Stimulated activated CD8-positive, alpha-beta memory T cell treated with anti-CD3 and anti-CD28 coated beads, Interleukin-12 subunit alpha, Interleukin-12 subunit beta, amount 100 ng/mL, for 4 hours (primary cell): ENCODE measurements around the gene EYA4.

Source experiments
- DNase-seq: peaks from one replicate; pipeline ENCODE4 v3.0.0-alpha.2; 2020; ENCODE audit warnings: low read depth

EYA4 gene

DNA sequence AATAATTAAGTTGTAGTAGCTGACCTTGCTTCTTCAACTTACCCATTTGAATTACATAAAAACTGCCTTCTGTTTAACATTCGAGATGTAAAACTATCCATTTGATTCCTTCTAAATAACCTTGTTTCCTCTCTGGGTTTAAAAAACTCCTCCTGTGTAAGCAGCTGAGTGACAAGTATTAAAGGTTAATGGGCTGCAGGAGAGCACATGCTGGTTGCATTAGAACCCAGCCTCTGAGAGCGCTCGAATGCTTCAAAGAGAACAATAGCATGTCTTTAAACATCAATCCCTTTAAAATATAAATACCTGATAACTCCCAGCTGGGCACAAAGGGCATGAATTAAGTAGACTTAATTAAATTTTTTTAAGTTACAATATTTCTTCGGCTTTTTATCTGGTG lies 215.8 kb downstream of the EYA4 start:
- no peak for DNase-seq

DNA sequence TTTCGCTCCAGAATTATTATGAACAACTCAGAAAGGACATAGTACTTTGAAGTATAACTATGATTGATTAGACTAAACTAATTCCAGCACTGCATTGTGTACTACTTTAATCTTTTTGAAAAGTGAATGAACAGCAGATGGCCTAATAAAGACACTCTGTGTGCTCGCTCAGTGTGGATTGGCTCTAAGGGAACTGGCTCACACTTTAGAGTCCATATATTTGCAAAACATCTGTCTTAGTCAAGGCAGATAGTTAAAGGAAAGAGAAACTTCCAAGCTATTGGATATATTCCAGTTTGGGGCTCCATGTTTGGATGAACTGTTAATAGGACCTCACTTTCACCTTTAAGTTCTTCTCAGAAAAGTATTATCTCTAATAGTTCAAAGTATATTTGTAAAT lies 218.9 kb downstream of the EYA4 start:
- DNase-seq, result no peak

DNA sequence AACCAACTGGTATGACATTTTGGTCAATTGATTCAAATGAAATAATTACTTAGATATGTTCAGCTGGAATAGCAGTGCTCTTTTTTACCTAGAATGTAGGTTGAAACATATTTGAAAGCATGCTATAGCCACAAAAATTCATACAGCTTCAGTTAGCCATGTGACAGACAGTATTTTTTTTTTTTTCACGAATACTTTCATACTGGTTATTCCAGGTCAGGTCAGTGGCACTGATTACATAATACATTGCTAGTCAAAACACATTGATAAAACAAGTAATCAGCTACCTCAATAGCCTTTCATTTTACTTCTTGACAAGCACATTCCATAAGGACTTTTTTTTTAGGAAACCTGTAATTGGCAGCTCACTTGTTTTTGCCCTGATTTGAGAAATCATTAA lies 222.6 kb downstream of the EYA4 start:
- DNase-seq, result no peak

DNA sequence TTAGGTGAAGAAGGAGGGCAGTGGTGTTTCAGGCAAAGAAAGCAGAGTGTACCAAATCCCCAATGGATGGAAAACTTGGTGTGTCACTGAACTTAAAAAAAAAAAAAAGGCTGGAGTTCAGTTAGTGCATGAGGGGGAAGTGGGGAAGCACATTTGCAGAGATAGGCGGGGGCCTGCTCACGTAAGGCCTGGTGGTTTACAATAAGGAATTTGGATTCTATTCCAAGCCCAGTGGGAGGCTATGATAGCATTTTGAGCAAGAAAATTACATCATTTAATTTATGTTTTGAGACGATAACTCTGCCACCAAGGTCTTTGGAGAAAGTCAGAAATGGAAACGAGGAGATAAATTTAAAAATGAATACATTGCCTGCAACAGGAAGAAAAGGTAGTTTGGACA lies 225.5 kb downstream of the EYA4 start:
- DNase-seq, result no peak

GRCh38 chr6:133467231-133467981 lies 226.2 kb downstream of the EYA4 start:
- no peak for DNase-seq

- DNase-seq, result no peak
Observed at GRCh38 chr6:133467982-133468380, 226.8 kb downstream of the EYA4 start.

GRCh38 chr6:133468591-133468990 lies 227.4 kb downstream of the EYA4 start:
- DNase-seq, result no peak

- no peak for DNase-seq
Observed at GRCh38 chr6:133474516-133474915, 233.4 kb downstream of the EYA4 start.

GRCh38 chr6:133478673-133479072 lies 237.5 kb downstream of the EYA4 start:
- DNase-seq, result no peak

DNA sequence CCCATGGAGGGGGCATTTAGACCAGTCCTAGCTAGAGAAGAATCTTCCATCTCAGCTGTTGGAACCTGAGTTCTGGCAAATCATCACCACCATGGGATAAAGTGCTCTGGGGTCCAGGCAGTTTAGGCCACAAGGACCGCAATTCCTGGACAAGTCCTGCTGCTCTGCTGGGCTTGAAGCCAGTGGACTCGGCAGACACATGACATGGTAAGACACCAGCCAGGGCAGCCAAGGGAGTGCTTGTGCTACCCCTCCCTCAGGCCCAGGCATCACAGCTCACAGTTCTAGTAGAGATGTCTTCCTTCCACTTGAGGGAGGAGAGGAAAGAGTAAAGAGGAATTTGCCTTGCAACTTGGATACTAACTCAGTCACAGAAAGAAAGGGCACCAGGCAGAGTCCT lies 246.0 kb downstream of the EYA4 start:
- no peak for DNase-seq

GRCh38 chr6:133495205-133495903 lies 254.2 kb downstream of the EYA4 start:
- no peak for DNase-seq

DNA sequence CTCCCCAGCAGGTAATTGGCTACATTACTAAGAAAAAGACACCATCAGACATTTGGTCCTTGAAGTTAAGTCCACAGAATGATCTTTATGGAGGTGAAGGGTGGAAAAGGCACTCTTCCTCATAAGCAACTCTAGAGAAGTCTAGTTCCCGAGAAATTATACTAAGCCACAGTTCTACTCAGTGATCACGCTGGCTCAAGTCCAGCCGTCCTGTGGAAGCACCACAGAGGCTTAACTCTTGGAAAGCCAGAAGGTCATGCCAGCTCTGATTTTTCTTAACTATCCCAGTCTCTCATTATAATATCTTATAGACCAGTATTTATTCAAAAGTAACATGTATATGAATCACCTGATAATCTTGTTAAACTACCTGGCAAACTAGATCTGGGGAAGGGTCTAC lies 258.5 kb downstream of the EYA4 start:
- no peak for DNase-seq

- DNase-seq, result no peak
Observed at GRCh38 chr6:133501675-133502270, 260.6 kb downstream of the EYA4 start.

DNA sequence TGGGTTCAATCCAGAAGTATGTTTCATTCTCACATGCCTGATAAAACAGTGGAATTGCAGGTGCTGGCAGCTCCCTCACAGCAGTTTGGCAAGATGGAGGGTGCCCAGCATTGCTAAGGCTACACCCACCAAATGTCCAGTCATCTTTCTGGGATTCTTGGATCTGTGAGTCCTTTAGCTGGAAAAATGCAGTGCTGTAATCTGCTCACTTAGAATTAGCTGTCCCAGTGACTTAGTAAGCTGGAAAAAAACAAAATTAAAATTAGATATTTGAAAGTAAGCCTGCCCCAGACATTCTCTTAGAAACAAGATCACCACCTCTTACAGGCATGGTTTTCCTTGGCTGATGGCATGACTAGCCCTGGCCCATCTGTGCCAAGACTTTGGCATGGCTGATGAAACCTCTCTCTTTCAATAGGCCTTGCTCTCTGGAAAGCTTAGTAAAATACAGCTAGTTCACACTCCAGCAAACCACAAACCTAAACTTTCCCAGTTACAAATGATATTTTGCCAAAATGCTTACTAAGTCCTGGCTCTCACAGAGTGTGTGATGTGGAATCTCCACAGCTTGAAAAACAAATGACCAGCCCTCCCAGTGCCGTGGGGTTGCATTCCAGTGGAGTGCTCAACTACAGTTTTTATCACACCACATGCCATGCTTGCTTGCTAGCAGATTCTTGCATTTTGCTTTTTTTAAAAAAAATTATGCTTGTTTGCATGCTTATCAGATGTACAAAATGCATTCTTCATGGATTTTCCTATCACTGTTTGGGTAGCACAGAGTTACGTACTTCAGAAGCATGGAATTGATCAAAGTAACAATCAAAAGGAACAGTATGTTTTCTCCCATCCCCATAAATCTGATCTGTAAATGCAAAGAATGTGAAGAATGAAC lies 261.5 kb downstream of the EYA4 start:
- DNase-seq, result no peak

DNA sequence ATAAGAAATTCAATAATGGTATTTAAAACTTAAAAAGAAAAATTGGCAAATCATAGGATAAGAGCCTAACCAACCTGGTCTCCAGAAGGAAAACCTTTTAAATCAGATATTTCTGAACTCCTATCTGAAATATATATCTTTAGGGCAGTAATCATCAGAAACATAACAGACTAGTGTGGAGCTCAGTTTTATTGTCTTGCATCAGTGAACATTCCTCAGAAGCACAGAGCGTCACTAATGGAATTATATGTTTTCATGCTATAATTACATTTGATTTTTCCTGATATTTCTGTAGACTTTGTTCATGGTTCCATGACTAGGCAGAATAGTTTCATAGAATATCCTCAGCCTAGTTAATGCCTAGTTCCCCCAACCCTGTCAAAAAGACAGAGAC lies 262.2 kb downstream of the EYA4 start:
- DNase-seq, result no peak

- no peak for DNase-seq
Observed at GRCh38 chr6:133504158-133504557, 263.0 kb downstream of the EYA4 start.

DNA sequence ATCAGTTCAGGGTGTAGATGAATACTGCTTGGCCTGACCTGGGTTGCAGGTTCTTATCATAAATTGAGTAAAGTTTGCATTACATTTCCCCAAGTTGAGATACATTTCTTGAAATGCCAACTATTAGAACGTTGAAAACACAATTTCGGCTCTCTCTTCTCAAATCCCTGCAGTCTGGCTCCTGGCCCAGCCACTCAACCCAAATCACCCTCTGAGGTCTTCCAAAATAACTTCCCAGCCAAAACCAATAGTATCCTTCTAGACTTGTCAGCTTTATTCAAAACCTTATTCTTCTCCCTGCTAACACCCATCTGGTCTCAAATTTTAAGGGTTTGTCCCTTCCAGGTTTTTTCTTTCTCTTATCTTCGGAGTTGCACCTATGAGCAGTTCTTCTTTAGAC lies 263.6 kb downstream of the EYA4 start:
- DNase-seq, result no peak

- DNase-seq, result no peak
Observed at GRCh38 chr6:133505681-133506080, 264.5 kb downstream of the EYA4 start.

- DNase-seq, result no peak
Observed at GRCh38 chr6:133512410-133513016, 271.4 kb downstream of the EYA4 start.

DNA sequence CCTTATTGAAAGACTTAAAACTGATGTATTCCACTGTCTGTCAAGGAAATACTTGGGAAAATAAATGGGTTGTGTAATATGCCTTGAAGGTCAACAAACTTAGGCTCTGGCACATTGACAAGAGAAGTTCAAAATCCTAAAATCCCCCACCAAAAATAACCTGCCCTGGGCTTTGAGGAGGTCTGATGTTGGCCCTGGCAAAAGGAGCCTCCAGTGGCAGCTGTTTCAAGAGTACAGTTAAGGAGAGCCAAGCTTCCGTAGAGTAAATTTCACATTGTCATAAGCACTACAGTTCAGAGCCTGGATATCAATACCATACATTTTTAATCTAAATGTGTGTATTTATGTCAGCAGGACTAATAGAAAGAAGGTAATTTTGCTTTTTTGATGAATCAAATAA lies 282.7 kb downstream of the EYA4 start:
- DNase-seq, result no peak

GRCh38 chr6:133526436-133526835 lies 285.3 kb downstream of the EYA4 start:
- DNase-seq, result no peak

DNA sequence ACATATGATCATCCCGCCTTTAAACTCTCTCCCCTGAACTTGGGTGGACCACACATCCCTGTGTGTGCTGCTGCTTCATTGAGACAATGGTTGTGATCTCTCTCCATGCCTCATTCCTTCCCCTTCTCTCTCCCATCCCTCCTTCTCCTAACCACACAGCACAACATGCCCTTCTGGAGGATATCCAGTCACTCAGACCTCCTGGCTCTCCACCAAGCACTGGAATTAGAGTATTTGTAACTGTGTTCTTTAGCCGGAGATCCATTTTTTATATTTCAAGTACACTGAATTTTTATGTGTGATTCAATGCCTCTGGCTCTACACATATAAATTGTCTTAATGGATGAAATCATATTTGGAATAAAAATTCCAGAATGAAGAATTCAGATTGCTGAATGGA lies 287.4 kb downstream of the EYA4 start:
- DNase-seq, result no peak
